ENCODE data around the gene WBP1. TPM values are rescaled to one million over a fixed set of nuclear protein-coding genes. Genes with fewer than 3 reads are reported as not detected.
A peak's percentile ranks its signal among the peaks of the same experiment; 100 is the strongest.

The WBP1 gene
- total RNA-seq, 1 experiment from 2014 or later: 66.0 TPM

- TF ChIP-seq TCF7 (CRISPR knock-in tag; IDR thresholded peaks at IDR 0.05; ENCODE audit: low read depth) (no peak), E2F5 (CRISPR knock-in tag; IDR thresholded peaks at IDR 0.05) (peak; percentile 77; the same call in 1 of the 2 replicates), ZNF232 (CRISPR knock-in tag; IDR thresholded peaks at IDR 0.05) (no peak), GABPB1 (CRISPR knock-in tag; IDR thresholded peaks at IDR 0.05) (peak; percentile 72)
Observed at GRCh38 chr2:74440378-74441169, 17.7 kb upstream of the WBP1 start (continued).

- Mint-ChIP-seq H3K9me3 (no peaks in the 10 kb centered on the region), H3K27me3 (ENCODE audit: low read depth) (peaks cover 12% of the 10 kb centered on the region), H3K27ac (peak overlapping the region; percentile 100), H3K4me3 (peak overlapping the region; percentile 99), H3K4me1 (peaks cover 41% of the 10 kb centered on the region), H3K36me3 (no peaks in the 10 kb centered on the region)
- ChIA-PET CTCF (interaction anchor here (1.1 to 1.8 kb wide), 4 partner anchors 13 to 191 kb away, joined by 3 to 7 read pairs (median 5); no protein-coding TSS in a partner anchor), POLR2A (interaction anchor here (1.3 to 2.5 kb wide), 5 partner anchors 15 to 146 kb away, joined by 3 to 29 read pairs (median 7); partner anchors contain the start of genes C2orf81, WBP1 and WDR54)
- ATAC-seq: peak; percentile 2
- peak; percentile 42 for DNase-seq (ENCODE audit: low spot score)
- TF ChIP-seq GRHL2 (CRISPR knock-in tag; IDR thresholded peaks at IDR 0.05; ENCODE audit: insufficient replicate concordance, severe bottlenecking): no peak
- no peak for TF ChIP-seq ZNF281 (CRISPR knock-in tag; IDR thresholded peaks at IDR 0.05)
- TF ChIP-seq ARID4B (CRISPR knock-in tag; IDR thresholded peaks at IDR 0.05; ENCODE audit: borderline replicate concordance): no peak
- no peak for TF ChIP-seq ZNF263 (CRISPR knock-in tag; IDR thresholded peaks at IDR 0.05; ENCODE audit: low read depth)
- TF ChIP-seq SMAD4 (CRISPR knock-in tag; IDR thresholded peaks at IDR 0.05): no peak
- no peak for TF ChIP-seq ZNF416 (CRISPR knock-in tag; IDR thresholded peaks at IDR 0.05)
- no peak for TF ChIP-seq ZNF423 (CRISPR knock-in tag; IDR thresholded peaks at IDR 0.05)
- TF ChIP-seq GTF2I (CRISPR knock-in tag; conservative IDR thresholded peaks at IDR 0.05): no peak
- no peak for TF ChIP-seq JUN (CRISPR knock-in tag; IDR thresholded peaks at IDR 0.05)
- TF ChIP-seq ETV6 (CRISPR knock-in tag; IDR thresholded peaks at IDR 0.05): 0 out of 2 replicates have a peak, but pooled peaks have one; percentile 7
- no peak for TF ChIP-seq ZNF396 (CRISPR knock-in tag; IDR thresholded peaks at IDR 0.05; ENCODE audit: borderline replicate concordance)
- no peak for TF ChIP-seq ZBTB21 (CRISPR knock-in tag; IDR thresholded peaks at IDR 0.05; ENCODE audit: borderline replicate concordance)
- TF ChIP-seq TEAD1 (CRISPR knock-in tag; IDR thresholded peaks at IDR 0.05): no peak
- TF ChIP-seq E2F4 (CRISPR knock-in tag; IDR thresholded peaks at IDR 0.05; ENCODE audit: borderline replicate concordance, low read depth): no peak
- no peak for TF ChIP-seq GABPB1 (CRISPR knock-in tag; IDR thresholded peaks at IDR 0.05)
- TF ChIP-seq TEAD4 (CRISPR knock-in tag; IDR thresholded peaks at IDR 0.05): 0 out of 2 replicates have a peak, but pooled peaks have one; percentile 11
- no peak for TF ChIP-seq TP53 (CRISPR knock-in tag; IDR thresholded peaks at IDR 0.05)
- peak; percentile 2; the same call in 1 of the 2 replicates for TF ChIP-seq IRF1 (CRISPR knock-in tag; IDR thresholded peaks at IDR 0.05)
- no peak for TF ChIP-seq ELF4 (CRISPR knock-in tag; IDR thresholded peaks at IDR 0.05; ENCODE audit: low read depth)
Observed at GRCh38 chr2:74441170-74441689, 17.0 kb upstream of the WBP1 start.
